Fibroblast of gingiva (primary cell): ENCODE results near the gene TANGO2.

Experiments used
- DNase-seq: peaks from one replicate; pipeline ENCODE4 v3.0.0-alpha.2; 2011; ENCODE audit warnings: low read depth

Gene TANGO2

GRCh38 chr22:20020533-20021195 is at the start of gene TANGO2:
Gene TANGO2, plus strand, starts transcription at chr22:20021110. Its CDS starts 15,689 bp downstream, at chr22:20036799.
- peak; percentile 87 for DNase-seq

GRCh38 chr22:19971276-19972124 is 49.4 kb upstream of the TANGO2 start:
- DNase-seq, result no peak

GRCh38 chr22:19972251-19972650 is 48.7 kb upstream of the TANGO2 start:
- DNase-seq, result no peak

- no peak for DNase-seq
Observed at GRCh38 chr22:19972652-19973550, 48.0 kb upstream of the TANGO2 start.

GRCh38 chr22:19973551-19974267 is 47.2 kb upstream of the TANGO2 start:
- no peak for DNase-seq

- peak; percentile 19 for DNase-seq
Observed at GRCh38 chr22:19974268-19974861, 46.5 kb upstream of the TANGO2 start.

- no peak for DNase-seq
Observed at GRCh38 chr22:19974935-19975706, 45.8 kb upstream of the TANGO2 start.

GRCh38 chr22:19975707-19976035 is 45.2 kb upstream of the TANGO2 start:
- DNase-seq, result no peak

- DNase-seq, result no peak
Observed at GRCh38 chr22:19976671-19977070, 44.2 kb upstream of the TANGO2 start.

- no peak for DNase-seq
Observed at GRCh38 chr22:19977296-19978243, 43.3 kb upstream of the TANGO2 start.

GRCh38 chr22:19978748-19979147 is 42.2 kb upstream of the TANGO2 start:
- no peak for DNase-seq

GRCh38 chr22:19979712-19980493 is 41.0 kb upstream of the TANGO2 start:
- DNase-seq, result no peak

GRCh38 chr22:19980766-19981165 is 40.1 kb upstream of the TANGO2 start:
- no peak for DNase-seq

GRCh38 chr22:19981171-19981960 is 39.5 kb upstream of the TANGO2 start:
- DNase-seq, result no peak

- no peak for DNase-seq
Observed at GRCh38 chr22:19981961-19982920, 38.7 kb upstream of the TANGO2 start.

- no peak for DNase-seq
Observed at GRCh38 chr22:19982991-19983578, 37.8 kb upstream of the TANGO2 start.
